Measurements from ENCODE around the gene RCAN3.
"Not testable (repeated sequence)": the region's sequence is repeated elsewhere in the genome, so short reads cannot be mapped to it uniquely, and the experiment has no call there.

Gene RCAN3

DNA sequence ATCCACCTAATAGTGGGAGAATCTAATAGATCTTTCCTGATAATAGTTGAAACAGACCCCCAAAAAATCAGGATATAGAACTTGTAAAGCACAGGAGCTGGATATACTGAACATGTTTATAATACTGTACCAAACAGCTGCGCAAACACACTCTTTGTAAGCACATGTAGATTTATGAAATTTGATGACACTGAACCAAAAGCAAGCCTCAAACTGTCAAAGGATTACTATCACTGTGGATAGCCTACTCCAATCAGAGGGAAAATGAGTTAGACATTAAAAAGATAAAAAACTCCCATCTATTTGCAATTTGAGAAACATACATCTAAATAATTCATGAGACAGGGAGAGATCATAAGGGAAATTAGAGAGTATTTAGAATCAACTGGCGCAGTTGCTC, 26.1 kb downstream of the RCAN3 start:
- no peak overlapping the region for H3K4me3 ChIP-seq (ENCODE audit: low read depth, low read length)
- TF ChIP-seq, protein P1, sequence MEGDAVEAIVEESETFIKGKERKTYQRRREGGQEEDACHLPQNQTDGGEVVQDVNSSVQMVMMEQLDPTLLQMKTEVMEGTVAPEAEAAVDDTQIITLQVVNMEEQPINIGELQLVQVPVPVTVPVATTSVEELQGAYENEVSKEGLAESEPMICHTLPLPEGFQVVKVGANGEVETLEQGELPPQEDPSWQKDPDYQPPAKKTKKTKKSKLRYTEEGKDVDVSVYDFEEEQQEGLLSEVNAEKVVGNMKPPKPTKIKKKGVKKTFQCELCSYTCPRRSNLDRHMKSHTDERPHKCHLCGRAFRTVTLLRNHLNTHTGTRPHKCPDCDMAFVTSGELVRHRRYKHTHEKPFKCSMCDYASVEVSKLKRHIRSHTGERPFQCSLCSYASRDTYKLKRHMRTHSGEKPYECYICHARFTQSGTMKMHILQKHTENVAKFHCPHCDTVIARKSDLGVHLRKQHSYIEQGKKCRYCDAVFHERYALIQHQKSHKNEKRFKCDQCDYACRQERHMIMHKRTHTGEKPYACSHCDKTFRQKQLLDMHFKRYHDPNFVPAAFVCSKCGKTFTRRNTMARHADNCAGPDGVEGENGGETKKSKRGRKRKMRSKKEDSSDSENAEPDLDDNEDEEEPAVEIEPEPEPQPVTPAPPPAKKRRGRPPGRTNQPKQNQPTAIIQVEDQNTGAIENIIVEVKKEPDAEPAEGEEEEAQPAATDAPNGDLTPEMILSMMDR (IDR thresholded peaks at IDR 0.05; ENCODE audit: low read depth, low read length, missing control alignments): no peak
- no peak for DNase-seq (ENCODE audit: low read depth)

DNA sequence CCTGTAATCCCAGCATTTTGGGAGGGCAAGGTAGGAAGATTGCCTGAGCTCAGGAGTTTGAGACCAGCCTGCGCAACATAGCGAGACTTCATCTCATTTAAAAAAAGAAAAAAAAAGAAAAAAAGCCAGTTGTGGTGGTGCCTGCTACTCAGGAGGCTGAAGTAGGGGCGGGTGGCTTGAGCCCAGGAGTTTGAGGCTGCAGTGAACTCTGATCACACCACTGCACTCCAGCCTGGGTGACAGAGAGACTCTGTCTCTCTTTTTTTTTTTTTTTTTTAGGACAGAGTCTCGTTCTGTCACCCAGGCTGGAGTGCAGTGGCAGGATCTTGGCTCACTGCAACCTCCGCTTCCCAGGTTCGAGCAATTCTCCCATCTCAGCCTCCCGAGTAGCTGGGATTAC, 26.7 kb downstream of the RCAN3 start:
- not testable (repeated sequence) for DNase-seq (ENCODE audit: low read depth); H3K4me3 ChIP-seq (ENCODE audit: low read depth, low read length)

DNA sequence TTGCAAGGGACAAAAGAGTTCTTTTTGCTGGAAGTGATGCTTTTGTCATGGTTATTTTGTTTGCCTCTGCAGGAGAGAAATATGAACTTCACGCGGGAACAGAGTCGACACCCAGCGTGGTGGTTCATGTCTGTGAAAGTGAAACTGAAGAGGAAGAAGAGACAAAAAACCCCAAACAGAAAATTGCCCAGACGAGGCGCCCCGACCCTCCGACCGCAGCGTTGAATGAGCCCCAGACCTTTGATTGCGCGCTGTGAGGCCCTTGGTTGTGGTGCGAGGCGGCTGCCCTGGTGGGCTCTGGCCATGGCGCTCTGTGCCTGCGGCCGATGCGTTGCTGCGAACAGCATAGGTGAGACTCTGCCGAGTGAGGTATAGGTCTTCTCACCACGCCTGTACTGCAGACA, 32.4 kb downstream of the RCAN3 start:
- TF ChIP-seq, protein P1 (IDR thresholded peaks at IDR 0.05; ENCODE audit: low read depth, low read length, missing control alignments): no peak
- H3K4me3 ChIP-seq (ENCODE audit: low read depth, low read length): peak overlapping the region; percentile 31
- no peak for DNase-seq (ENCODE audit: low read depth)

DNA sequence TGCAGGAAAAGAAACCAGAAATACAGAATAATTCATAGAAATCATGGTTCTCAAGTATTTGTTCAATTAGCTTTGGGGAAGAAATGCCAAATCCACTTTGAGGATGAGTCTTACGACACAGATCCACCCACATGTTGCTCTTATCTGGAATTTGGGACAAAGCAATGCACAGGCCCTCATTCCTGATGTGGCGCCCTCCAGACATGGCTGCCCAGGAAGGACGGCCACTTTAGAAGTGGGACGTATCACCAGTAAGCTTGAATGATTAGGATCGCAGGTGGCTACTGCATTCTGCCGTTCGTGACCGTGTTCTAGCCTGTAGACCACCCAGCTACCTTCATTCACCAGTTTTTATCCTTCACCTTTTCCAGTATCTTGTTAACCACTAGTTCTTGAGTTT, 33.1 kb downstream of the RCAN3 start:
- DNase-seq (ENCODE audit: low read depth): no peak
- no peak overlapping the region for H3K4me3 ChIP-seq (ENCODE audit: low read depth, low read length)
- TF ChIP-seq, protein P1 (IDR thresholded peaks at IDR 0.05; ENCODE audit: low read depth, low read length, missing control alignments): no peak

DNA sequence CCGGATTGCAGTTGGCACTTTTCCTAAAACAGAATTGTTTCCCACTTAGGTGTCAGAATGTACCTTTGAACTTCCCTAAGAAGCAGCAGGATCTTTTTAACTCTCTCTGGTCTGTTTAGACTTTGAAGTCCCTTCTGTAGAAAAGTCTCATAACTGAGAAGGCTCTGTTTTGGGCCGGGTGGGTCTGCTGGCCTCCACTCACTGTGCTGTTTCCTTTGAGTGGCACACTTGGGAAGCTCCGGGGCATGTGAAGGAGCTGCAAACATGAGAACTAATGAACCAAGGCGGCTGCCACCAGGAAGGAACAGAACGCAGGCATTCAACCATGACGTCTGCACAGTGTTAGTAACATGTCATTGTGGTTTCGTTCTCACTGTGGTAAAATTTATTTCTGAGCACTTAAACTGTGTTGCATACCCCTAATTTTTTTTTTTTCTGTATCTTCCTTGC, 33.8 kb downstream of the RCAN3 start:
- H3K4me3 ChIP-seq (ENCODE audit: low read depth, low read length): no peak overlapping the region
- TF ChIP-seq, protein P1 (IDR thresholded peaks at IDR 0.05; ENCODE audit: low read depth, low read length, missing control alignments): no peak
- peak; percentile 37 for DNase-seq (ENCODE audit: low read depth)

DNA sequence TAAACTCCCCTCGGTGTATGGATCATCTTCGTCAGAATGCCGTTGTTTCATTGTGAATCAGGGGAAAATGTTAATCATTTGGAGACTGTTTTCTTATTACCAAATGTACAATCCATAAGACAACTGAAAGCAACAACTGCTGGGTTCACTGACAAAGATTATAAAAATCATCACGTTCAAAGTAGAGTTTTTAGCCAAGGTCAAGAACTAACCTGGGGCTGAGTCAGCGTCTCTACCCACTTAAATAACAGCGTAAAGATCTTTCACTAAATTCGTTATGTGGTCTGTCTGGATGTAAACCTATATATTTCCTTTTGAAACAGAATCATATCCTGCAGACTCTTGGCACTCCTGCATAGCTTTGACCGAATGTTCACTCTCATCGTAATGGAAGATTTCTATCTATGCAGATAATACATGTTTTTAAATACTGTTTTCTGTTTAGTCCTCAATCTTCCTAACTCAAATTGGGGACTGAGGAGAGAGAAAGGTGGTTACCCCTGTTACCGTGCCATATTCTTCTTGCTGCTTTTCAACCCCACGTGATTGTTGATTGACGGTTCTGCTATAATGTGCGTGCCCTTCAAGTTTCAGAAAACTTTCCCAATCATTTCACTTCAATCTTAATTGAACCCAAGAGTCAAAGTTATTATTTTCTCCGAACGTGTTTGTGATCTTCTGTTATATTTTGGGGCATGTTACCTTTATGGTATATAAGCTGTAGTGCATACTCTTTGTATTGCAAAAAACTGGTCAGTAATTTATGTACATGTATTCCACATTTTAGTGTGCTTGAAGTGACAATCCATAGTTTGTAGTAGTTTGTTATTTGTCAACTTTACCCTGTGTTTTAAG, 37.6 kb downstream of the RCAN3 start:
- TF ChIP-seq, protein P1 (IDR thresholded peaks at IDR 0.05; ENCODE audit: low read depth, low read length, missing control alignments): no peak
- DNase-seq (ENCODE audit: low read depth): no peak
- H3K4me3 ChIP-seq (ENCODE audit: low read depth, low read length): no peak overlapping the region

DNA sequence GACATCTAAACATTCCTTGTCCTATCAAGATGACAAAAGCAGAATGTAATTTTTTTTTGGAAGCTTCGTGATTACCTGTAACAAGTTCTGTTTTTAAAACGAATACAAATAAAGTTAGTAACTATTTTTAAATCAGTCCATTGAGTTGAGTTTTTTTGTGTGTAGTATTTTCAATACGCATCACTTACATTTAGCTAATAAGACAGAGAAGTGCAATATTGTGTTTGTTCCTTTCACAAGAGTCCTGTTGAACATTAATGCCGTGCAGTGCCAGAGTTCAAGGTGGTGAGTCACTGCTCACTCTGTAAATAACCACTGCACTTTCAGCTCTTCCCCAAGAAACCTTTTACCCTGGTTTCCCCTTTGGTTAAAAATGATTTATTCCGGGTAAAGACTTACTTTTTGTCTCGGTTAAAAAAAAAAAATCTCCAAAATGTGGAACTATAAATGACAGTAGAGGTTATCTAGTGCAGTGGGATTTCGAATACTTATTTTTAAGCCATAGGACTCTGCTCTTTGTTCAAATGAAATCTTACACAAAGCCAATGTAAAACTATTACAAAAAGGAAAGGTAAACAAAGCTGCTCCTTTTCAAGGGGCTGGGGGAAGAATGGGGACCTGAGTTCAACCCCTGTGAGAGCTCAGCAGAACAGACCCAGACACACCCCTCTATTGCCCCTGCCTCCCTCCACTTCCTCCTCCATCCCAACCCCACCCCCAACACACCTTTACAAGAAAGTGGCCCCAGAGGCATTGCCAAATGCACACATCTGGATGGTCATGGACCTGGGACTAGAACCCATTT, 38.5 kb downstream of the RCAN3 start:
- TF ChIP-seq, protein P1 (IDR thresholded peaks at IDR 0.05; ENCODE audit: low read depth, low read length, missing control alignments): no peak
- H3K4me3 ChIP-seq (ENCODE audit: low read depth, low read length): no peak overlapping the region
- DNase-seq (ENCODE audit: low read depth): no peak

Measured in GM12864 (cell line).